Caco-2 (cell line): ENCODE measurements around the gene ARF1. TPM values are rescaled to one million over a fixed set of nuclear protein-coding genes. Genes with fewer than 3 reads are reported as not detected.
A peak's percentile ranks its signal among the peaks of the same experiment; 100 is the strongest.

ENCODE experiments used
- BruUV-seq: library from RNA; stranded (reverse); fragments of 400-500 nt; replicated peaks from 2 replicates; lab custom pipeline; 2021; lab: Mats Ljungman, UMichigan
- CTCF ChIA-PET: fragments of 300-600 bp; sonication (Branson Sonifier 250); formaldehyde crosslinking; loops from one replicate; lab custom pipeline; 2022; ENCODE audit warnings: antibody characterized with exemption; lab: Charles Lee
- POLR2A ChIA-PET: fragments of 300-600 bp; sonication (Branson Sonifier 250); formaldehyde crosslinking; loops from one replicate; lab custom pipeline; 2022; ENCODE audit warnings: antibody characterized with exemption; lab: Charles Lee
- DNase-seq, 2 experiments: peaks; one replicate each; pipeline versions ENCODE4 v3.0.0 to v3.0.0-alpha.2; 2020 to 2022
- H3K27me3 ChIP-seq: replicated peaks from 2 replicates; pipeline ENCODE4 v1.6.0; 2011; ENCODE audit warnings: low read length; ENCODE audit not compliant: control insufficient read depth, insufficient read depth
- H3K36me3 ChIP-seq: 2 replicates; pipeline ENCODE4 v1.5.1; 2011; ENCODE audit warnings: low read length; ENCODE audit not compliant: control insufficient read depth, insufficient read depth
- H3K4me1 ChIP-seq: fragments of 250-450 bp; sonication (Bioruptor Pico); 2 replicates; pipeline ENCODE4 v1.5.1; 2020; ENCODE audit warnings: mild to moderate bottlenecking
- H3K4me3 ChIP-seq: 2 replicates; pipeline ENCODE4 v1.5.1; 2011; ENCODE audit warnings: low read depth, mild to moderate bottlenecking, control low read depth, low read length
- H3K9me3 ChIP-seq: fragments of 250-450 bp; sonication (Bioruptor Pico); 2 replicates; pipeline ENCODE4 v1.5.1; 2020; ENCODE audit warnings: mild to moderate bottlenecking, moderate library complexity
- H3K27ac Mint-ChIP-seq: one replicate; pipeline ENCODE4 v1.8.0; 2022; ENCODE audit warnings: mixed read lengths; ENCODE audit not compliant: unreplicated experiment
- H3K27me3 Mint-ChIP-seq: one replicate; pipeline ENCODE4 v1.8.0; 2022; ENCODE audit warnings: mixed read lengths; ENCODE audit not compliant: insufficient read depth, unreplicated experiment
- H3K36me3 Mint-ChIP-seq: one replicate; pipeline ENCODE4 v1.8.0; 2022; ENCODE audit warnings: mild to moderate bottlenecking, mixed read lengths; ENCODE audit not compliant: insufficient read depth, unreplicated experiment
- H3K4me1 Mint-ChIP-seq: one replicate; pipeline ENCODE4 v1.8.0; 2022; ENCODE audit warnings: low read depth, mixed read lengths; ENCODE audit not compliant: unreplicated experiment
- H3K4me3 Mint-ChIP-seq: one replicate; pipeline ENCODE4 v1.8.0; 2022; ENCODE audit warnings: mild to moderate bottlenecking, moderate library complexity, mixed read lengths; ENCODE audit not compliant: unreplicated experiment
- H3K9me3 Mint-ChIP-seq: one replicate; pipeline ENCODE4 v1.8.0; 2022; ENCODE audit warnings: mixed read lengths; ENCODE audit not compliant: unreplicated experiment
- intact Hi-C: fragments of 100-400 bp; cut with micrococcal nuclease; formaldehyde crosslinking; loops from one replicate; pipeline ENCODE4 v1.10.0; 2022; ENCODE audit not compliant: unreplicated experiment
- total RNA-seq: library from RNA; stranded (reverse); gene quantifications from 2 replicates; pipeline ENCODE4 v1.2.3, GENCODE V29; 2022
- TF ChIP-seq, protein P1 (sequence below), 2 experiments: fragments of 200-600 bp in 1 of 2; IDR thresholded peaks; 1 replicate in 1 of 2; 2 replicates in 1 of 2; pipeline versions ENCODE4 v1.5.1 to v1.8.0; 2011 to 2022; ENCODE audit warnings: antibody characterized with exemption in 1 of 2, control low read depth in 1 of 2, inconsistent platforms in 1 of 2, low read depth in 1 of 2, low read length in 1 of 2, mild to moderate bottlenecking in 1 of 2, moderate library complexity in 1 of 2; ENCODE audit not compliant: insufficient read depth in 1 of 2, severe bottlenecking in 1 of 2, unreplicated experiment in 1 of 2

The ARF1 gene
- total RNA-seq, 1 experiment from 2014 or later = 378 TPM

DNA sequence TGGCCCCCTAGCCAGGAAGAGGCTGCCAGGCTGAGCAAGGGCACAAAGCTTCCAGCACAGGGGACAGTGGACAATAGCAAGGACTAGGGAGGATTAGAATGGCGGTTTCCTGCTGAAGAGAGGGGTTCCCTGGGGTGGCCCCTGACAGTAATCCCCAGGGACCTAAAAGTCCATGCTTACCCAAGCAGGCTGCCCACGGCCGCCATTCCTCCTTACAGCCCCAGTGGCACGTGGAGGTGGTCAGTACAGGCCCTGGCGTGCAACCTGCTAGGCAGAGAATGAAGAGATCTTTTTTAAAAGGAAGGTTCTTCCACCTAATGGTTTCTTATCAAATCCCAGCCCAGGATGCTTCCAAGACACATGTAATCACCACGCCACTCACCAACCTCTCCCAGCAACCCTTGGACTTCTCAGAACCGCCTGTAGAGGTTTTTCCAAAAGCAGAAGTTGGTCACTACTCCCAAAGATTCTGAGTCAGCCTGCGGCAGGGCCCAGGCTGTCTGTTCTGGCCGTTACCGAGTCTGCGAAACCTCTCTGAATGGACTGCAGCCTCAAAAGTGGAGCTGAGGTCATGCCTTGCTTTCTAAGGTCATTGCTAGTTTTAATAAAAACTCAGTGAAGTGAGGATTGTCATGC is 25.7 kb downstream of the ARF1 start:
- no peaks in the 10 kb centered on the region for H3K9me3 ChIP-seq
- no peak for DNase-seq
- ChIA-PET CTCF (no interaction called here), POLR2A (no interaction called here)
- H3K4me3 ChIP-seq = peak overlapping the region; percentile 94
- H3K4me3 Mint-ChIP-seq = peak overlapping the region; percentile 99
- H3K27ac Mint-ChIP-seq = peak overlapping the region; percentile 100
- BruUV-seq = no TSS peak
- H3K4me1 Mint-ChIP-seq = peaks cover 15% of the 10 kb centered on the region
- H3K4me1 ChIP-seq = peaks cover 22% of the 10 kb centered on the region
- H3K9me3 Mint-ChIP-seq = no peaks in the 10 kb centered on the region
- no peaks in the 10 kb centered on the region for H3K27me3 Mint-ChIP-seq
- peaks cover 37% of the 10 kb centered on the region for H3K36me3 Mint-ChIP-seq
- no peaks in the 10 kb centered on the region for H3K27me3 ChIP-seq
- intact Hi-C loops = loop anchor here (2.0 to 10.0 kb wide), 2 partner anchors 25 to 623 kb away; partner anchors contain the start of gene ARF1
- H3K36me3 ChIP-seq = no peaks in the 10 kb centered on the region
- TF ChIP-seq, protein P1, sequence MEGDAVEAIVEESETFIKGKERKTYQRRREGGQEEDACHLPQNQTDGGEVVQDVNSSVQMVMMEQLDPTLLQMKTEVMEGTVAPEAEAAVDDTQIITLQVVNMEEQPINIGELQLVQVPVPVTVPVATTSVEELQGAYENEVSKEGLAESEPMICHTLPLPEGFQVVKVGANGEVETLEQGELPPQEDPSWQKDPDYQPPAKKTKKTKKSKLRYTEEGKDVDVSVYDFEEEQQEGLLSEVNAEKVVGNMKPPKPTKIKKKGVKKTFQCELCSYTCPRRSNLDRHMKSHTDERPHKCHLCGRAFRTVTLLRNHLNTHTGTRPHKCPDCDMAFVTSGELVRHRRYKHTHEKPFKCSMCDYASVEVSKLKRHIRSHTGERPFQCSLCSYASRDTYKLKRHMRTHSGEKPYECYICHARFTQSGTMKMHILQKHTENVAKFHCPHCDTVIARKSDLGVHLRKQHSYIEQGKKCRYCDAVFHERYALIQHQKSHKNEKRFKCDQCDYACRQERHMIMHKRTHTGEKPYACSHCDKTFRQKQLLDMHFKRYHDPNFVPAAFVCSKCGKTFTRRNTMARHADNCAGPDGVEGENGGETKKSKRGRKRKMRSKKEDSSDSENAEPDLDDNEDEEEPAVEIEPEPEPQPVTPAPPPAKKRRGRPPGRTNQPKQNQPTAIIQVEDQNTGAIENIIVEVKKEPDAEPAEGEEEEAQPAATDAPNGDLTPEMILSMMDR (IDR thresholded peaks at IDR 0.05; ENCODE audit: insufficient read depth in 1 of 2, low read depth in 1 of 2, low read length in 1 of 2, severe bottlenecking in 1 of 2, unreplicated experiment in 1 of 2) = no peak

DNA sequence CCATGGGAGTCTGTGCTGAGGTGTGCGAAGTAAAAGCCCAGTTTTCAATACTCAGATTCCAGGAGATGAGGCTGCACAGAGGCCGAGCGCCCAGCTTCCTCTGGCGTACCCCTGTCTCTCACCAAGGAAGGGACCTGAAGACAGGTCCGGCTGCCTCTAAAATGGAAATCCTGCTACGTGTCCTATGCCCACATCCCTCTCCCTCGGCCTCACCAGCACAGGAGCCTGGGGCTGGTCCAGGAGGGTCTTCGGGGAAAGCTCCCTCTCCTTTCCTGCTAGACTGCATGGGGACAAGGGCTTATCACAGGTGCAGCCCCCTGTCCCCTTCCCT is 26.2 kb downstream of the ARF1 start:
- intact Hi-C loops = loop anchor here (1.0 to 10.0 kb wide), 3 partner anchors 26 to 624 kb away; partner anchors contain the start of genes ARF1 and IBA57
- H3K27me3 ChIP-seq = no peaks in the 10 kb centered on the region
- no TSS peak for BruUV-seq
- H3K36me3 ChIP-seq = no peaks in the 10 kb centered on the region
- Mint-ChIP-seq H3K36me3 (peaks cover 31% of the 10 kb centered on the region), H3K27ac (peak overlapping the region; percentile 100), H3K4me3 (peak overlapping the region; percentile 99), H3K27me3 (no peaks in the 10 kb centered on the region), H3K4me1 (peaks cover 15% of the 10 kb centered on the region), H3K9me3 (no peaks in the 10 kb centered on the region)
- H3K4me1 ChIP-seq = peaks cover 20% of the 10 kb centered on the region
- peak overlapping the region; percentile 94 for H3K4me3 ChIP-seq
- no peak for DNase-seq
- POLR2A ChIA-PET = no interaction called here
- no peaks in the 10 kb centered on the region for H3K9me3 ChIP-seq
- CTCF ChIA-PET = interaction anchor here (2.4 kb wide), 1 partner anchor 22 kb away, joined by 23 read pairs; no protein-coding TSS in a partner anchor
- TF ChIP-seq, protein P1 (IDR thresholded peaks at IDR 0.05; ENCODE audit: insufficient read depth in 1 of 2, low read depth in 1 of 2, low read length in 1 of 2, severe bottlenecking in 1 of 2, unreplicated experiment in 1 of 2) = no peak

DNA sequence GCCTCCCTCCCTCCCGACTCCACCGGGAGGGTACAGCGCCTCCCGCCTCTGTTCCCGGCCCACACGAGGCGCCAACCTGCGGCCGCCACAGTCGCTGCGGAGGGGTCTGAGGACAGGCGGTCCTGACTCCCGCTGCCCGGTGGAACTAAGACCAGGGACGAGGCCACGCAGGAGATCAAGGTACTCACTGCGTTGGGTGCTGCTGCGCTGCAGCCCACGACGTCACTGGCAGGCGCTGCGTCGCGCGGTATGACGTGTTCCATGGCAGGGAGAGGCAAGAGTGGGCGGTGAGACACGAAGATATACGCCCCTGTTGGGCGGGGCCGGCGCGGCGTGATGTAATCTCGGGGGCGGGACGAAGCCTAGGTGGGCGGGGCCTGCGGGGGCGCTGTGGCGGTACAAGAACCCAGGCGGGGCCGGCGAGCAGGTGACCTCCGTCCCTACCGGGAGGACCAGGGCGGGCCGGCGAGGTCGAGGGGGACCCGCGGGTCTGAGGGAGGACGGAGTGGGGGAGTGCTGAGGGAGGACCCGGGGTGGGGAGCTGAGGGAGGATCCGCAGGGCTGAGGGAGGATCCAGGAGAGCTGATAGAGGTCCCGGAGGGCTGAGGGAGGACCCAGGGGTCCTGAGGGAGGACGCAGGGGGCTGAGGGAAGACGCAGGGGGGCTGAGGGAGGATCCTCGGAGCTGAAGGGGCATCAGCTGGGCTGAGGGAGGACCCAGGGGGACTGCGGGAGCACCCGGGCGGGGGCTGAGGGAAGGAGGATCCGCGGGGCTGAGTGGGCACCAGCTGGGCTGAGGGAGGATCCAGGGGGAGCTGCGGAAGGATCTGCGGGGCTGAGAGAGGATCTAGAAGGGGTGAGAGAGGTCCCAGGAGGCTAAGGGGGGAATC is 26.8 kb downstream of the ARF1 start, which contains the start of gene MRPL55:
Gene MRPL55 (minus strand): TSS at position 227 of the 889 bp plus-strand sequence. CDS start 1,039 bp downstream, outside the sequence.
- DNase-seq = peak; percentile 98
- intact Hi-C loops = loop anchor here (1.0 to 10.0 kb wide), 3 partner anchors 27 to 625 kb away; partner anchors contain the start of genes ARF1 and IBA57
- ChIA-PET CTCF (interaction anchor here (0.6 to 2.4 kb wide), 5 partner anchors 22 to 110 kb away, joined by 3 to 23 read pairs (median 4); partner anchors contain the start of gene IBA57), POLR2A (interaction anchor here (0.6 to 1.4 kb wide), 6 partner anchors 12 to 56 kb away, joined by 3 to 18 read pairs (median 8); partner anchors contain the start of genes ARF1, GUK1 and IBA57)
- no peaks in the 10 kb centered on the region for H3K27me3 ChIP-seq
- Mint-ChIP-seq H3K27ac (peak within 1 kb of the TSS; percentile 100), H3K27me3 (no peaks in the 10 kb centered on the region), H3K4me3 (peak within 1 kb of the TSS; percentile 99), H3K9me3 (no peaks in the 10 kb centered on the region), H3K36me3 (peaks cover 26% of the 10 kb centered on the region), H3K4me1 (peaks cover 12% of the 10 kb centered on the region)
- no peaks in the 10 kb centered on the region for H3K36me3 ChIP-seq
- peak within 1 kb of the TSS; percentile 94 for H3K4me3 ChIP-seq
- TF ChIP-seq, protein P1 (IDR thresholded peaks at IDR 0.05; ENCODE audit: insufficient read depth in 1 of 2, low read depth in 1 of 2, low read length in 1 of 2, severe bottlenecking in 1 of 2, unreplicated experiment in 1 of 2) = no peak
- peaks cover 14% of the 10 kb centered on the region for H3K4me1 ChIP-seq
- H3K9me3 ChIP-seq = no peaks in the 10 kb centered on the region
- BruUV-seq = no TSS peak
